Activated CD4-positive, alpha-beta memory T cell treated with anti-CD3 and anti-CD28 coated beads for 36 hours (primary cell): ENCODE measurements around the gene WLS. TPM values are rescaled to one million over a fixed set of nuclear protein-coding genes. Genes with fewer than 3 reads are reported as not detected.
"Not testable (repeated sequence)": the region's sequence is repeated elsewhere in the genome, so short reads cannot be mapped to it uniquely, and the experiment has no call there.

Experiments used
- CTCF ChIA-PET: fragments of 350-600 bp; sonication (Branson Sonifier 250); formaldehyde crosslinking; loops from one replicate; lab custom pipeline; 2021; ENCODE audit warnings: antibody characterized with exemption, inconsistent platforms; lab: Charles Lee
- POLR2A ChIA-PET: fragments of 350-600 bp; sonication (Branson Sonifier 250); formaldehyde crosslinking; loops from one replicate; lab custom pipeline; 2021; ENCODE audit warnings: antibody characterized with exemption; lab: Charles Lee
- DNase-seq: peaks from one replicate; pipeline ENCODE4 v3.0.0-alpha.2; 2020
- H3K27ac Mint-ChIP-seq: one replicate; pipeline ENCODE4 v1.8.0; 2021; ENCODE audit warnings: mixed read lengths
- H3K27me3 Mint-ChIP-seq: one replicate; pipeline ENCODE4 v1.8.0; 2021; ENCODE audit warnings: mixed read lengths
- H3K36me3 Mint-ChIP-seq: one replicate; pipeline ENCODE4 v1.8.0; 2021; ENCODE audit warnings: mixed read lengths
- H3K4me1 Mint-ChIP-seq: one replicate; pipeline ENCODE4 v1.8.0; 2021; ENCODE audit warnings: low read depth, mixed read lengths
- H3K4me3 Mint-ChIP-seq: one replicate; pipeline ENCODE4 v1.8.0; 2021; ENCODE audit warnings: mild to moderate bottlenecking, mixed read lengths
- H3K9me3 Mint-ChIP-seq: one replicate; pipeline ENCODE4 v1.8.0; 2021; ENCODE audit warnings: mixed read lengths
- intact Hi-C: fragments of 100-400 bp; cut with micrococcal nuclease; formaldehyde crosslinking; loops from one replicate; pipeline ENCODE4 v1.15.1; 2023
- total RNA-seq, 2 experiments: library from RNA; stranded (reverse); gene quantifications; one replicate each; pipeline ENCODE4 v1.2.3, GENCODE V29; 2021

WLS gene
- not detected for total RNA-seq

DNA sequence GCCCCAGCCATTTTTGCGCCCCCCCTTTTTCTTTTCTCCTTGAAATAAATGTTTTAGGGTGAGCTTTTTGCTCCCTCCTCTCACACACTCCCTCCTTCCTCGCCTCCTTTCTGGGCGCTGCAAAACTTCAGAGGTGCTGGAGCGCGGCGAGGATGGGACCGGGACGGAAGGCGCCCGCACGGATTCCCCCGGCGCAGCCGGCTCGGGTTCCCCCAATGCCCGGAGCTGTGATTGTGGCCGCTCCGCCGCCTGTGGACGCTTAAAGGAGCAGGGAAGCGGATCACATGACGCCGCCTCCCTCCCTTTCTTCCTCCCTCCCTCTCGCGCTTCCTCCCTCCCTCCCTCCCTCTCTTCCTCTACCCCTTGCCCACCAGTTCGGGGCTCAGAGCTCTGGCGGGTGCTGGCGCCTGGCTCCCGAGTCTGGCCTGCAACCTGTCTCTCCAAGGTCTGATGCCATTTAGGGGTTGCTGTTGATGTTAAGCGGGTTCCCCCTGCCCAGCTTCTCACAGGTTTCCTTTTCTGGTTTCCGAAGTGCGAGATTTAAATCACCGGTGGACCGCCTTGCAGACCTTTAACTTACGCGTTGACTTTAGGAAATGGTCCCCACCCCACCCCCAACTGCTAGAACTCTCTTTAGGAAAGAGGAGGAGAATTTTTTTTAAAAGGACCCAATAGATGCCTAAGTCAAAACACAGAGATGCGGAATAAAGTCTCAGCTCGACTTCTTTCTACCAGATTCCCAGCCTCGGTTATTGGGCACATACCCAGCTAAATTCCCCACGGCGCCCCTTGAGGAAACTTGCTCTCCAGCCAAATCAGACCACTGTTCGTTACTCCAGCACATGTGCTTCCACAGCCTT, at the start of gene WLS:
TSS of gene WLS (minus strand) at position 235 of the 860 bp plus-strand sequence. CDS start at position 11, 224 bp downstream.
- no peak within 1 kb of the TSS for H3K27ac Mint-ChIP-seq
- peaks cover 16% of the 10 kb centered on the region for H3K4me1 Mint-ChIP-seq
- ChIA-PET CTCF (no interaction called here), POLR2A (no interaction called here)
- intact Hi-C loops: no loop called here
- H3K36me3 Mint-ChIP-seq: no peaks in the 10 kb centered on the region
- H3K9me3 Mint-ChIP-seq: no peaks in the 10 kb centered on the region
- no peak for DNase-seq
- H3K4me3 Mint-ChIP-seq: no peak within 1 kb of the TSS
- H3K27me3 Mint-ChIP-seq: peaks cover 44% of the 10 kb centered on the region

DNA sequence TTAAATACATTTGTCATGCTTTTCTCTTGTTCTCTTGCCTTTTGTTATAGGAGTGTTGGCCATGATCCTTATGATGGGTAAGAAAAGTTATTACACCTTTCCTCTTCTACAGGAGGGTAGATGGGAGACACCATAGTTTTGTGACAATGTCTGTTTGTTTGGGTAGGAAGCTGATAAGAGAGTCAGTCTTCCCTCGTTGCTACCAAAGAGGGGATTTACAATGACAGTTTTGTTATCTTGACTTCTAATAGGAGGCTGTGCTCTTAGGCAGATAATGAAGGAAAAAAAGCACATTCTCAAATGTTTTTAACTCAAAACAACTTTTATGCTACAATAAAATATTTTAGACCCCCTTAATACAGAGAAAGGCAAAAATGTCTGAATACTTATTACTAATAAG, 48.0 kb upstream of the WLS start:
- no peak for DNase-seq
- H3K4me3 Mint-ChIP-seq: no peak overlapping the region
- CTCF ChIA-PET: no interaction called here
- H3K4me1 Mint-ChIP-seq: no peaks in the 10 kb centered on the region
- intact Hi-C loops: no loop called here
- peaks cover 7% of the 10 kb centered on the region for H3K9me3 Mint-ChIP-seq
- H3K27me3 Mint-ChIP-seq: no peaks in the 10 kb centered on the region
- no peak overlapping the region for H3K27ac Mint-ChIP-seq
- no peaks in the 10 kb centered on the region for H3K36me3 Mint-ChIP-seq
- POLR2A ChIA-PET: no interaction called here

DNA sequence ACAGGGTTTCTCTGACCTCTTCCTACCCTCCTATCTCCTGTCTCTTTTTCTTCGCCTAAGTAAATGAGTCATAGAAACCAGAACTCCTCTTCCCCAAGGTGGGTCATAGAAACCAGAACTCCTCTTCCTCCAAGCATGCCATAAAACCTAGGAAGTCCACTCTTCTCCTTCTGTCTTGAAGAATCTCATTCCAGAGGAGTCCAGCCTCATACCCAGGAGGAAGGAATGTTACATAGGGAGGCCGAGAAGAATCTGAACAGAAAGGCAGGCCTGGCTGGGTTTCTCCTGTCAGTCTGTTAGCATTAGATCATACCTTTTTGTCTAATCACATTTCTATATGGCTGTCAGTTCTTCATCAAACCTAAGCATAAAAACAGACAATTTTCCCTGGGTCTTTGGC, 47.5 kb upstream of the WLS start:
- Mint-ChIP-seq H3K4me3 (no peak overlapping the region), H3K9me3 (peaks cover 7% of the 10 kb centered on the region), H3K4me1 (no peaks in the 10 kb centered on the region), H3K36me3 (no peaks in the 10 kb centered on the region), H3K27me3 (no peaks in the 10 kb centered on the region), H3K27ac (no peak overlapping the region)
- intact Hi-C loops: no loop called here
- CTCF ChIA-PET: no interaction called here
- no peak for DNase-seq
- POLR2A ChIA-PET: no interaction called here

DNA sequence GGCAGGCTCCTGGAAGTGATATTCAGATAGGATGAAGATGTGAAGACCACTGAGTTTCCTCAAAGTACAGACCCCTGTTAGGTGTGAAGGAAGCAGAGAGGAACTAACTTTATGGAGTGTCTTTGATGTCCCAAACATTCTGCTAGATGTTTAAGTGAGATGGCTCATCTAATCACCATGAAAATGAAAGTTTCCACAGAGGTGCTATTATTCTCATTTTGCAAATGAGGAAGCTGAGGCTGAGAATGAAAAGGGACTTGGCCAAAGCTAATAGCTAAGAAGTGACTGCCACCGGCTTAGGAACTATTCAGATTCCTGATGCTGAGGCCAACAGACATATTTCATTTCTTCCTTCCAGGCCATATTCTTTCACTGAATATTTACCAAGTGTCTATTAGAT, 45.9 kb upstream of the WLS start:
- no peak for DNase-seq
- H3K4me1 Mint-ChIP-seq: no peaks in the 10 kb centered on the region
- H3K9me3 Mint-ChIP-seq: peaks cover 7% of the 10 kb centered on the region
- POLR2A ChIA-PET: no interaction called here
- no peaks in the 10 kb centered on the region for H3K27me3 Mint-ChIP-seq
- no peak overlapping the region for H3K27ac Mint-ChIP-seq
- H3K36me3 Mint-ChIP-seq: no peaks in the 10 kb centered on the region
- H3K4me3 Mint-ChIP-seq: no peak overlapping the region
- CTCF ChIA-PET: no interaction called here
- intact Hi-C loops: no loop called here

DNA sequence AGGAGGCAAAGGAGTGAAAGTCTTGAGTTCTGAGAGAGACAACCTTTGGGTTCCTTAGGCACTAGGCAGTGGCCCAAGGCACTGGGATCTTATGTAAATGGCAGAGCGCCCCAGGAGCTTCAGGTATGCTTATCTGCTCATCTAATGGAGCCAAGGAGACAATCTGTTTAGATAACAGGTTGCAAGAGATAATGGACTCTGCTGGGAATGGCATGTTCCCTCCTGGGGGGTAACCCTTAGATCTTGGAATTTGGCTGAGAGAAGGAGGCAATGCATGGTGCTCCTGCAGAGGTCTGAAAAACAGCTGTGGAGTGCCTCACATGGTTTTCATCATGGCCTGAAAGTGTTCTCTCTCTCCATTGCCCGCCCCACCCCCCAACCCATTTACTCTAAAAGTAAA, 44.1 kb upstream of the WLS start:
- no peaks in the 10 kb centered on the region for H3K36me3 Mint-ChIP-seq
- CTCF ChIA-PET: no interaction called here

DNA sequence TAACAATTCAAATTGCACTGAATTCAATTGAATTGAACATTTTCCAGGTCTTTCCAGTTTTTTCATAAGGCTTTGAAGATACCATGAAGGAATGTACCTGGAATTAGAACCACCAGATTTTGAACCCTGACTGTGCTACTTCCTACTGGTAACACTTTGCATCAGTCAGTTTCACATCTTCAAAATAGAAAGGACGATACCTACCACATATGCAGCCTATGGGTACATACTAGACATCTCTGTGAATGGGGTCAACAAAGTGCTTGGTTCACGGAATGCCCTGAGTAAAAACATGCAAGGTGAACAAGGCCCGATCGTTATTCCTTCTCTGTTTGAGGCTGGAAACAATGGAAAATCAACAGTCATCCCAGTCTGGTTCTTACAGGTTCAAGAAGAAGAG, 41.2 kb upstream of the WLS start:
- intact Hi-C loops: no loop called here
- no peaks in the 10 kb centered on the region for H3K9me3 Mint-ChIP-seq
- no peaks in the 10 kb centered on the region for H3K36me3 Mint-ChIP-seq
- H3K27me3 Mint-ChIP-seq: no peaks in the 10 kb centered on the region
- CTCF ChIA-PET: no interaction called here
- H3K4me3 Mint-ChIP-seq: no peak overlapping the region
- no peak overlapping the region for H3K27ac Mint-ChIP-seq
- POLR2A ChIA-PET: no interaction called here
- no peak for DNase-seq
- no peaks in the 10 kb centered on the region for H3K4me1 Mint-ChIP-seq

More for the DNA sequence above, 44.1 kb upstream of the WLS start:
- DNase-seq: no peak
- POLR2A ChIA-PET: no interaction called here
- Mint-ChIP-seq H3K4me3 (no peak overlapping the region), H3K4me1 (no peaks in the 10 kb centered on the region), H3K9me3 (no peaks in the 10 kb centered on the region), H3K27ac (no peak overlapping the region), H3K27me3 (no peaks in the 10 kb centered on the region)
- intact Hi-C loops: no loop called here

DNA sequence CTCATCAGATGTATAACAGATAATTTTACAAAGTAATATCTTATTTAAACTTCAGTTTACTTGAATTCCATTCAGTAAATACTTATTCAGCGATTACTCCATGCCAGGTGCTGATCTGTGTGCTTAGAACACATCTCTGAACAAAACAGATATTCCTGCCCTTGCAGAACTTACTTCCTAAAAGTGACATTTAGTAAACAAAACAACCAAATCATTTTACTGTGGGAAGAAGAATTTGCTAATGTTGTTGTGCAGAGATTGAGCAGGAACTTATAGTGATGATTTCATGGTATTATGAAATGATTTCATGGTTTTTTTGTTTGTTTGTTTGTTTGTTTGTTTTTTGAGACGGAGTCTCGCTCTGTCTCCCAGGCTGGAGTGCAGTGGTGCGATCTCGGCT, 39.3 kb upstream of the WLS start:
- H3K4me1 Mint-ChIP-seq: no peaks in the 10 kb centered on the region
- ChIA-PET POLR2A (no interaction called here), CTCF (no interaction called here)
- DNase-seq: no peak
- H3K4me3 Mint-ChIP-seq: no peak overlapping the region
- no peaks in the 10 kb centered on the region for H3K27me3 Mint-ChIP-seq
- H3K9me3 Mint-ChIP-seq: no peaks in the 10 kb centered on the region
- no peak overlapping the region for H3K27ac Mint-ChIP-seq
- intact Hi-C loops: no loop called here
- H3K36me3 Mint-ChIP-seq: no peaks in the 10 kb centered on the region

DNA sequence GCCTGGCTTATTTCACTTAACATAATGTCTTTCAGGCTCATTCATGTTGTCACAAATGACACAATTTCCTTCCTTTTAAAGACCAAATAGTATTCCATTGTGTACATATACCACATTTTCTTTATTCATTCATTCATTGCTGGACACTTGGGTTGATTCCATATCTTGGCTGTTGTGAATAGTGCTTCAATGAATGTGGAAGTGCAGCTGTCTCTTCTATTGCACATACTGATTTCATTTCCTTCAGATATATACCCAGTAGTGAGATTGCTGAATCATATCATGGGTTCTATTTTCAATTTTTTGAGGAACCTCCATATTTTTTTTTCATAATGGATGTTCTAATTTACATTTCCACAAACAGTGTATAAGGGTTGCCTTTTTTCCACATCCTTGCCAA, 38.6 kb upstream of the WLS start:
- Mint-ChIP-seq H3K27ac (no peak overlapping the region), H3K27me3 (no peaks in the 10 kb centered on the region), H3K9me3 (no peaks in the 10 kb centered on the region), H3K4me1 (no peaks in the 10 kb centered on the region), H3K36me3 (no peaks in the 10 kb centered on the region), H3K4me3 (no peak overlapping the region)
- ChIA-PET POLR2A (no interaction called here), CTCF (no interaction called here)
- no peak for DNase-seq
- intact Hi-C loops: no loop called here

DNA sequence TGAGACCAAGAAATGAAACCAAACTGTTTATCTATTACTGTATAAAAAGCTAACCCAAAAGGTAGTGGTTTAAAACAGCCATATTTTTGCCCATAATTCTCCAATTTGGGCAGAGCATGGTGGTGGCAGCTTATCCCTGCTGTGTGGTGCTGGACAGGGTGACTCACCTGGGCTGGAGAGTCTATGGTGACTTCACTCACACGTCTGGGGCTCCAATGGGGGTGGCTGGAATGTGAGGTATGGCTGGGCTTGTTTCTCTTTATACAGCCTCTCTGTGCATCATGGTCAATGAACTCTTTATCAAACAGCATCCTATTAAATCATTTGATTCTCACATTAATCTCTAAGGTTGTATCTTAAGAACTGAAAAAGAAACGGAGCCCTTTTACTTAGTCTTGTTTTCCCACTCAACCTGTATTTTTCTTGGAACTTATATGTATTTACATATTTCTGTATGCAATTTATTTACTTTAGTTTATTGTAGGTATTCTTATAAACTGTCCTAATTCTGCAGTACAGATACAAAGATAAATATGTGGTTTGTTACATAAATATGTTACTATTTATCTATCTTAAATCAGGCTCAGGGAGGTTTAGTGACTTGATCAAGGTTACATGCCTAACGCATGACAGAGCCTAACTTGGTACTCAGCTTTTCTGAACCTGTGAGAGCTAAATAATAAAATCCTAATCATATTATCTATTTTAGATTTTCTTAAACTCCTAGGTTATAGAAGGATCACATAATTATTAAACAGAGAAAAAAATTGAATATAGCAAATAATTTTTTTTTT, 37.5 kb upstream of the WLS start:
- intact Hi-C loops: no loop called here
- Mint-ChIP-seq H3K4me3 (no peak overlapping the region), H3K27ac (no peak overlapping the region), H3K9me3 (no peaks in the 10 kb centered on the region), H3K36me3 (no peaks in the 10 kb centered on the region), H3K4me1 (no peaks in the 10 kb centered on the region), H3K27me3 (no peaks in the 10 kb centered on the region)
- DNase-seq: no peak
- ChIA-PET POLR2A (no interaction called here), CTCF (interaction anchor here (0.7 kb wide), 1 partner anchor 57 kb away, joined by 4 read pairs; no protein-coding TSS in a partner anchor)

DNA sequence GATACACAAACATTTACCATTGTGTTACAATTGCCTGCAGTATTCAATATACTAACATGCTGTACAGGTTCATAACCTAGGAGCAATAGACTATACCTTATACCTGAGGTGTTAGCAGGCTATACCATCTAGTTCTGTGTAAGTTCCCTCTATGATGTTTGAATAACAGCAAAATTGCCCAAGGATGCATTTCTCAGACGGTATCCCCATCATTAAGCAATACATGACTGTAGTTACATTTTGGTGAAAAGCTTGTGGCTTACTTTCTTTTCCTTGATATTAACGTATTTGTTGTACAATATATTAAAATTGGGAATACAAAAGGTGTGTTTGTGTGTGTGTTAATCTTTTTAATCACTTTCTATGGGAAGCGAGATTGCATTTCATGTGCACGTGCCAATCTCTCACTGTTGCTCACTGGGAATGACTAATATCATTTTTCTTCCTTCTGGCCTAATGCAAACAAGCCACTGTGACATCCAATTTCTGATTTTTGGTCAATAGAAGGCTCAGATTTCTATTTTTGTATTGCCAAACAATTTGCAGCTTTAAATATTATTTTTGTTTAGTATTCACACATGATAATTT, 36.7 kb upstream of the WLS start:
- H3K27ac Mint-ChIP-seq: no peak overlapping the region
- CTCF ChIA-PET: no interaction called here
- H3K9me3 Mint-ChIP-seq: no peaks in the 10 kb centered on the region
- POLR2A ChIA-PET: no interaction called here
- H3K36me3 Mint-ChIP-seq: no peaks in the 10 kb centered on the region
- no peak overlapping the region for H3K4me3 Mint-ChIP-seq
- DNase-seq: no peak
- H3K4me1 Mint-ChIP-seq: no peaks in the 10 kb centered on the region
- intact Hi-C loops: no loop called here
- no peaks in the 10 kb centered on the region for H3K27me3 Mint-ChIP-seq

DNA sequence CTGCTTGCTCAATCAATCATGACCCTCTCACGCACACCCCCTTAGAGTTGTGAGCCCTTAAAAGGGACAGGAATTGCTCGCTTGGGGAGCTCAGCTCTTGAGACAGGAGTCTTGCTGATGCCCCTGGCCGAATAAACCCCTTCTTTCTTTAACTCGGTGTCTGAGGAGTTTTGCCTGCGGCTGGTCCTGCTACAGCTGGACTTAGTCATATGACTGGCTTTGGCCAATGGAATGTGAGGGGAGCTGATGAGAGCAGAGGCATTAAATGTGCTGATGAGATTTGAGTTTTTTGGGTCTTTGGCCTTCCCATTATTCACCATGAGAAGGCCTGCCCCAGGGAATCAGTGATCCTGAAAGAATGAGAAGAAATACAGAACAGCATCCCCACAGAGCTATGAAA, 24.5 kb upstream of the WLS start:
- DNase-seq, H3K4me1 Mint-ChIP-seq, H3K4me3 Mint-ChIP-seq, POLR2A ChIA-PET, intact Hi-C loops, H3K27ac Mint-ChIP-seq, CTCF ChIA-PET, H3K27me3 Mint-ChIP-seq, H3K9me3 Mint-ChIP-seq, H3K36me3 Mint-ChIP-seq: not testable (repeated sequence)

DNA sequence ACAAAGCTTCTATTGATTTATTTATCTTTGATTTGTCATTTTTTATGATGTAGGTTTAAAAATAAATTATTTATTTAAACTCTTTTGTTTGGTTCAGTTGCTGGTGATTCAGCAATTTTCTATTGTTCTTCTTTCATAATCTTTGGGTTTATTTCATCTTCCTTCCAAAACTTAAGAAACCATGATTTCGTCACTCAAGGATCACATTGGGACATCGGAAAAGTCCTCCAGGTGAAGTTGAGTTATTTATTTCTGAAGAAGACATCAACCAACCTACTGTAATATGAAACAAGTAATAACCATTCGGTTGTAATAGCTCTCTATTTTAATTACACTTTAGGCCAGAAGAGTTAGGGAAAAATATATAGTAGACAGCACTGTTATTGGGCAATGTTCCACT, 23.0 kb upstream of the WLS start:
- intact Hi-C loops: no loop called here
- Mint-ChIP-seq H3K4me3 (no peak overlapping the region), H3K27me3 (no peaks in the 10 kb centered on the region), H3K36me3 (no peaks in the 10 kb centered on the region), H3K27ac (no peak overlapping the region), H3K4me1 (no peaks in the 10 kb centered on the region), H3K9me3 (no peaks in the 10 kb centered on the region)
- DNase-seq: no peak
- ChIA-PET CTCF (no interaction called here), POLR2A (no interaction called here)
